Muscle of leg (tissue), 11 donors: ENCODE results near the gene AGBL1. TPM values are rescaled to one million over a fixed set of nuclear protein-coding genes. Genes with fewer than 3 reads are reported as not detected.
"Not testable (repeated sequence)": the region's sequence is repeated elsewhere in the genome, so short reads cannot be mapped to it uniquely, and the experiment has no call there.

Source experiments
- DNase-seq: peaks from one replicate; pipeline ENCODE4 v3.0.0; 2013
- H3K27ac ChIP-seq: one replicate; pipeline ENCODE4 v1.5.1; 2013; ENCODE audit warnings: mild to moderate bottlenecking, low read length, control low read depth
- H3K27me3 ChIP-seq: one replicate; pipeline ENCODE4 v1.6.1; 2013; ENCODE audit warnings: low read length; ENCODE audit not compliant: control insufficient read depth, insufficient read depth
- H3K36me3 ChIP-seq: one replicate; pipeline ENCODE4 v1.6.1; 2013; ENCODE audit warnings: low read length; ENCODE audit not compliant: control insufficient read depth, insufficient read depth
- H3K4me1 ChIP-seq: one replicate; pipeline ENCODE4 v1.6.1; 2013; ENCODE audit warnings: low read length; ENCODE audit not compliant: control insufficient read depth, insufficient read depth
- H3K4me3 ChIP-seq: one replicate; pipeline ENCODE4 v1.5.1; 2013; ENCODE audit warnings: low read length, control low read depth
- H3K9me3 ChIP-seq: replicated peaks from 2 replicates; pipeline ENCODE4 v1.6.1; 2013; ENCODE audit warnings: low read depth, low read length; ENCODE audit not compliant: control insufficient read depth
- WGBS: methylation state at CpG from one replicate; pipeline ENCODE4 v1.1.5; 2013; ENCODE audit warnings: missing lambda C conversion rate; ENCODE audit not compliant: insufficient coverage; 5-methylcytosine and 5-hydroxymethylcytosine counted together
- polyA plus RNA-seq, 8 donors: library from polyadenylated mRNA; unstranded; fragments of 120-200 nt; gene quantifications; one replicate each; pipeline versions ENCODE4 v1.2.1 to v1.2.3, GENCODE V29; 2013; ENCODE audit warnings: inconsistent platforms in 1 of 8, low replicate concordance in 1 of 8; ENCODE audit not compliant: insufficient read length in 8 of 8, insufficient read depth in 1 of 8
- total RNA-seq: library from RNA; stranded (reverse); fragments of 120-200 nt; gene quantifications from one replicate; pipeline ENCODE4 v1.2.4, GENCODE V29; 2013

The AGBL1 gene
- total and polyA plus RNA-seq, 9 donors = 6.0 to 18.1 (median 7.9) TPM

- Histone ChIP-seq H3K4me1 (peaks cover 15% of the 10 kb centered on the region), H3K9me3 (no peaks in the 10 kb centered on the region), H3K27me3 (no peaks in the 10 kb centered on the region), H3K27ac (no peak overlapping the region), H3K36me3 (no peaks in the 10 kb centered on the region), H3K4me3 (no peak overlapping the region)
- WGBS = 87% methylated on average over 3 of the region's 4 CpGs
- no peak for DNase-seq
These were observed 778.0 kb downstream of the AGBL1 start for GRCh38 chr15:86857701-86858100.

GRCh38 chr15:86863226-86863915, 783.7 kb downstream of the AGBL1 start:
- no peaks in the 10 kb centered on the region for H3K36me3 ChIP-seq
- no peaks in the 10 kb centered on the region for H3K27me3 ChIP-seq
- H3K4me1 ChIP-seq = no peaks in the 10 kb centered on the region
- WGBS = 56% methylated on average over 1 of the region's 4 CpGs
- no peaks in the 10 kb centered on the region for H3K9me3 ChIP-seq
- H3K4me3 ChIP-seq = no peak overlapping the region
- peak; percentile 27 for DNase-seq
- H3K27ac ChIP-seq = peak overlapping the region; percentile 20

GRCh38 chr15:86865920-86866319, 786.2 kb downstream of the AGBL1 start:
- no peak overlapping the region for H3K4me3 ChIP-seq
- no peaks in the 10 kb centered on the region for H3K9me3 ChIP-seq
- no peaks in the 10 kb centered on the region for H3K36me3 ChIP-seq
- no peak overlapping the region for H3K27ac ChIP-seq
- no peaks in the 10 kb centered on the region for H3K27me3 ChIP-seq
- DNase-seq = no peak
- H3K4me1 ChIP-seq = no peaks in the 10 kb centered on the region

GRCh38 chr15:86870846-86871245, 791.2 kb downstream of the AGBL1 start:
- no peaks in the 10 kb centered on the region for H3K4me1 ChIP-seq
- H3K4me3 ChIP-seq = no peak overlapping the region
- DNase-seq = no peak
- no peaks in the 10 kb centered on the region for H3K27me3 ChIP-seq
- 65% methylated on average over 2 of the region's 3 CpGs for WGBS
- no peaks in the 10 kb centered on the region for H3K9me3 ChIP-seq
- H3K36me3 ChIP-seq = no peaks in the 10 kb centered on the region
- H3K27ac ChIP-seq = no peak overlapping the region

GRCh38 chr15:86871964-86872363, 792.3 kb downstream of the AGBL1 start:
- WGBS = no CpG with 5 or more reads among the region's 4 CpGs
- Histone ChIP-seq H3K27me3 (no peaks in the 10 kb centered on the region), H3K27ac (no peak overlapping the region), H3K9me3 (no peaks in the 10 kb centered on the region), H3K4me1 (no peaks in the 10 kb centered on the region), H3K4me3 (no peak overlapping the region), H3K36me3 (no peaks in the 10 kb centered on the region)
- DNase-seq = no peak

- Histone ChIP-seq H3K9me3 (no peaks in the 10 kb centered on the region), H3K27me3 (no peaks in the 10 kb centered on the region), H3K27ac (no peak overlapping the region), H3K36me3 (no peaks in the 10 kb centered on the region), H3K4me1 (no peaks in the 10 kb centered on the region), H3K4me3 (no peak overlapping the region)
- no CpG with 5 or more reads among the region's 1 CpG for WGBS
- DNase-seq = no peak
These were observed 793.1 kb downstream of the AGBL1 start for GRCh38 chr15:86872782-86873181.

GRCh38 chr15:86875067-86875466, 795.4 kb downstream of the AGBL1 start:
- no peaks in the 10 kb centered on the region for H3K27me3 ChIP-seq
- DNase-seq = no peak
- H3K9me3 ChIP-seq = no peaks in the 10 kb centered on the region
- no peaks in the 10 kb centered on the region for H3K4me1 ChIP-seq
- no CpG with 5 or more reads among the region's 3 CpGs for WGBS
- no peaks in the 10 kb centered on the region for H3K36me3 ChIP-seq
- H3K4me3 ChIP-seq = no peak overlapping the region
- no peak overlapping the region for H3K27ac ChIP-seq

GRCh38 chr15:86876387-86876944, 796.8 kb downstream of the AGBL1 start:
- Histone ChIP-seq H3K4me1 (no peaks in the 10 kb centered on the region), H3K36me3 (no peaks in the 10 kb centered on the region), H3K27ac (no peak overlapping the region), H3K27me3 (no peaks in the 10 kb centered on the region), H3K4me3 (no peak overlapping the region), H3K9me3 (no peaks in the 10 kb centered on the region)
- WGBS = no CpG with 5 or more reads among the region's 4 CpGs
- DNase-seq = no peak

- WGBS = 71% methylated on average over 1 of the region's 2 CpGs
- no peak overlapping the region for H3K27ac ChIP-seq
- no peaks in the 10 kb centered on the region for H3K27me3 ChIP-seq
- no peaks in the 10 kb centered on the region for H3K9me3 ChIP-seq
- H3K4me1 ChIP-seq = no peaks in the 10 kb centered on the region
- no peak overlapping the region for H3K4me3 ChIP-seq
- no peak for DNase-seq
- no peaks in the 10 kb centered on the region for H3K36me3 ChIP-seq
These were observed 797.5 kb downstream of the AGBL1 start for GRCh38 chr15:86877171-86877631.

- not testable (repeated sequence) for H3K27me3 ChIP-seq, H3K4me3 ChIP-seq, H3K4me1 ChIP-seq, H3K9me3 ChIP-seq, H3K27ac ChIP-seq, H3K36me3 ChIP-seq, DNase-seq
- 78% methylated on average over 3 of the region's 3 CpGs for WGBS
These were observed 799.2 kb downstream of the AGBL1 start for GRCh38 chr15:86878844-86879243.
